Peyer's patch (tissue), 4 donors: Measurements from ENCODE around the gene MAGEA2.

ENCODE experiments used
- CTCF ChIP-seq, 6 experiments: fragments of 450-650 bp in 4 of 6; fragments of 200-600 bp in 2 of 6; sonication (generic) in 1 of 6; IDR thresholded peaks; one replicate each; pipeline ENCODE4 v1.5.1; 2017 to 2019; ENCODE audit warnings: antibody characterized with exemption in 6 of 6, mild to moderate bottlenecking in 3 of 6, moderate library complexity in 1 of 6
- POLR2A ChIP-seq, 2 donors: fragments of 450-650 bp; IDR thresholded peaks; one replicate each; pipeline ENCODE4 v1.5.1; 2017; ENCODE audit warnings: antibody characterized with exemption in 2 of 2, mild to moderate bottlenecking in 2 of 2, moderate library complexity in 2 of 2

DNA sequence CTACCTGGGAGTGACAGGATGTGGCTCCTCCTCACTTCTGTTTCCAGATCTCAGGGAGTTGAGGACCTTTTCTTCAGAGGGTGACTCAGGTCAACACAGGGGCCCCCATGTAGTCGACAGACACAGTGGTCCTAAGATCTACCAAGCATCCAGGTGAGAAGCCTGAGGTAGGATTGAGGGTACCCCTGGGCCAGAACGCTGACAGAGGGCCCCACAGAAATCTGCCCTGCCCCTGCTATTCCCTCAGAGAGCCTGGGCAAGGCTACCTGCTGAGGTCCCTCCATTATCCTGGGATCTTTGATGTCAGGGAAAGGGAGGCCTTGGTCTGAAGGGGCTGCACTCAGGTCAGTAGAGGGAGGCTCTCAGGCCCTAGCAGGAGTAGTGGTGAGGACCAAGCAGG lies 18.5 kb downstream of the MAGEA2 start:
- TF ChIP-seq POLR2A (IDR thresholded peaks at IDR 0.05) (no peak), CTCF (IDR thresholded peaks at IDR 0.05) (no peak)
